Endodermal cell (in vitro differentiated cells): ENCODE measurements around the gene PPME1. TPM values are rescaled to one million over a fixed set of nuclear protein-coding genes. Genes with fewer than 3 reads are reported as not detected.

Experiments used
- DNase-seq: peaks from one replicate; pipeline ENCODE4 v3.0.0-alpha.2; 2017
- H3K27ac ChIP-seq: 2 replicates; pipeline ENCODE4 v1.5.1; 2013; ENCODE audit warnings: mild to moderate bottlenecking, low read depth, low read length, moderate library complexity
- H3K27me3 ChIP-seq: 2 replicates; pipeline ENCODE4 v1.6.1; 2013; ENCODE audit warnings: mild to moderate bottlenecking, low read length, moderate library complexity; ENCODE audit not compliant: insufficient read depth, control insufficient read depth, poor library complexity, severe bottlenecking
- H3K36me3 ChIP-seq: 2 replicates; pipeline ENCODE4 v1.7.0; 2013; ENCODE audit warnings: mild to moderate bottlenecking, low read length, moderate library complexity; ENCODE audit not compliant: control insufficient read depth, insufficient read depth
- H3K4me1 ChIP-seq: one replicate; pipeline ENCODE4 v1.7.0; 2013; ENCODE audit warnings: low read length; ENCODE audit not compliant: control insufficient read depth, insufficient read depth
- H3K4me3 ChIP-seq: 2 replicates; pipeline ENCODE4 v1.5.1; 2013; ENCODE audit warnings: mild to moderate bottlenecking, low read length, moderate library complexity
- H3K9ac ChIP-seq: 2 replicates; pipeline ENCODE4 v1.6.1; 2013; ENCODE audit warnings: mild to moderate bottlenecking, low read length, moderate library complexity; ENCODE audit not compliant: poor library complexity, severe bottlenecking; ENCODE audit errors: extremely low read depth
- H3K9me3 ChIP-seq: 2 replicates; pipeline ENCODE4 v1.6.1; 2013; ENCODE audit warnings: mild to moderate bottlenecking, low read length, moderate library complexity; ENCODE audit not compliant: control insufficient read depth
- H3K27ac Mint-ChIP-seq: 2 replicates; pipeline ENCODE4 v1.8.0; 2020; ENCODE audit warnings: mixed read lengths
- H3K27me3 Mint-ChIP-seq: 2 replicates; pipeline ENCODE4 v1.8.0; 2021; ENCODE audit warnings: mild to moderate bottlenecking, mixed read lengths; ENCODE audit not compliant: insufficient read depth
- H3K36me3 Mint-ChIP-seq: 2 replicates; pipeline ENCODE4 v1.8.0; 2020; ENCODE audit warnings: low read depth, mixed read lengths
- H3K4me1 Mint-ChIP-seq: 2 replicates; pipeline ENCODE4 v1.8.0; 2020; ENCODE audit warnings: mixed read lengths
- H3K4me3 Mint-ChIP-seq: 2 replicates; pipeline ENCODE4 v1.8.0; 2020; ENCODE audit warnings: mild to moderate bottlenecking, moderate library complexity, mixed read lengths
- H3K9me3 Mint-ChIP-seq: 2 replicates; pipeline ENCODE4 v1.8.0; 2020; ENCODE audit warnings: mild to moderate bottlenecking, mixed read lengths
- WGBS, 2 experiments: methylation state at CpG; one replicate each; pipeline versions ENCODE4 v1.1.5 to v1.1.7; 2013; ENCODE audit warnings: missing lambda C conversion rate in 2 of 2, mixed read lengths in 1 of 2; ENCODE audit not compliant: insufficient coverage in 1 of 2, insufficient read length in 1 of 2; 5-methylcytosine and 5-hydroxymethylcytosine counted together
- total RNA-seq, 2 donors: library from RNA; stranded (reverse); fragmentation: NEBNext Ultra II Directional in 1 of 2; extraction: Animal tissue kit (Norgen Biotek cat#: 25700) in 1 of 2; gene quantifications; 2 replicates in 1 of 2; 3 replicates in 1 of 2; pipeline ENCODE4 v1.2.1, GENCODE V29; 2021
- TF ChIP-seq, protein P1 (sequence below): fragments of 200-600 bp; sonication (generic); conservative IDR thresholded peaks from 2 replicates; pipeline ENCODE4 v1.5.0; 2021; ENCODE audit warnings: antibody characterized with exemption, mild to moderate bottlenecking

The PPME1 gene
- total RNA-seq, 2 donors from 2014 or later = 28.8 to 38.3 TPM

GRCh38 chr11:74221816-74222215 is 50.7 kb downstream of the PPME1 start:
- no peak overlapping the region for H3K27ac ChIP-seq
- no peak overlapping the region for H3K4me3 ChIP-seq
- no peak overlapping the region for H3K9ac ChIP-seq
- H3K4me1 ChIP-seq = no peaks in the 10 kb centered on the region
- 86 to 93% methylated on average over 1 of the region's 1 CpG for WGBS, 2 experiments
- no peak overlapping the region for H3K27ac Mint-ChIP-seq
- H3K4me1 Mint-ChIP-seq = peaks cover 3% of the 10 kb centered on the region
- H3K4me3 Mint-ChIP-seq = no peak overlapping the region
- H3K9me3 Mint-ChIP-seq = peaks cover 5% of the 10 kb centered on the region
- TF ChIP-seq, protein P1, sequence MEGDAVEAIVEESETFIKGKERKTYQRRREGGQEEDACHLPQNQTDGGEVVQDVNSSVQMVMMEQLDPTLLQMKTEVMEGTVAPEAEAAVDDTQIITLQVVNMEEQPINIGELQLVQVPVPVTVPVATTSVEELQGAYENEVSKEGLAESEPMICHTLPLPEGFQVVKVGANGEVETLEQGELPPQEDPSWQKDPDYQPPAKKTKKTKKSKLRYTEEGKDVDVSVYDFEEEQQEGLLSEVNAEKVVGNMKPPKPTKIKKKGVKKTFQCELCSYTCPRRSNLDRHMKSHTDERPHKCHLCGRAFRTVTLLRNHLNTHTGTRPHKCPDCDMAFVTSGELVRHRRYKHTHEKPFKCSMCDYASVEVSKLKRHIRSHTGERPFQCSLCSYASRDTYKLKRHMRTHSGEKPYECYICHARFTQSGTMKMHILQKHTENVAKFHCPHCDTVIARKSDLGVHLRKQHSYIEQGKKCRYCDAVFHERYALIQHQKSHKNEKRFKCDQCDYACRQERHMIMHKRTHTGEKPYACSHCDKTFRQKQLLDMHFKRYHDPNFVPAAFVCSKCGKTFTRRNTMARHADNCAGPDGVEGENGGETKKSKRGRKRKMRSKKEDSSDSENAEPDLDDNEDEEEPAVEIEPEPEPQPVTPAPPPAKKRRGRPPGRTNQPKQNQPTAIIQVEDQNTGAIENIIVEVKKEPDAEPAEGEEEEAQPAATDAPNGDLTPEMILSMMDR = no peak
- no peaks in the 10 kb centered on the region for H3K27me3 ChIP-seq
- no peaks in the 10 kb centered on the region for H3K27me3 Mint-ChIP-seq
- no peaks in the 10 kb centered on the region for H3K36me3 ChIP-seq
- DNase-seq = no peak
- no peaks in the 10 kb centered on the region for H3K9me3 ChIP-seq
- peaks cover 10% of the 10 kb centered on the region for H3K36me3 Mint-ChIP-seq

DNA sequence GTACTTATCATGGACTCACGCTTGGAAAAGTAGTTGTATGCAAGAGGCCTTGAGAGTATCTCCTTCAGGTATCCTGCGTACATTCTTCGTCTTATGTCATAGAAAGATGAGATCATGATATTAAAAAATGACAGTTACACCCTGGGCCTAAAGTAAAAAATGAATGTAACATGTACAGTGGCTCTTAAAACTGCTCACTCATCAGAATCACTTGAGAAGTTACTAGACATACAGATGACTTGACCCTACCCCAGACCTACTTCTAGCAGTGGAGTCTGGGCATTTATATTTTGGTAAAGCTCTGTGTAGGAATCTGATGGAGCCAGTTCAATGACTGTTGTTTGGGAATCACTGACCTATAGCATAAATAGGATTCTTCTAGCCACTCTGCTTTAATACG is 54.5 kb downstream of the PPME1 start:
- H3K9ac ChIP-seq = no peak overlapping the region
- H3K9me3 ChIP-seq = no peaks in the 10 kb centered on the region
- peaks cover 7% of the 10 kb centered on the region for H3K36me3 ChIP-seq
- no peak overlapping the region for H3K4me3 Mint-ChIP-seq
- H3K27me3 Mint-ChIP-seq = no peaks in the 10 kb centered on the region
- H3K4me1 ChIP-seq = no peaks in the 10 kb centered on the region
- peaks cover 5% of the 10 kb centered on the region for H3K9me3 Mint-ChIP-seq
- H3K4me1 Mint-ChIP-seq = peaks cover 2% of the 10 kb centered on the region
- no peak overlapping the region for H3K4me3 ChIP-seq
- H3K27me3 ChIP-seq = no peaks in the 10 kb centered on the region
- TF ChIP-seq, protein P1 = no peak
- H3K36me3 Mint-ChIP-seq = peaks cover 17% of the 10 kb centered on the region
- H3K27ac Mint-ChIP-seq = no peak overlapping the region
- WGBS, 2 experiments = 95 to 96% methylated on average over 4 of the region's 4 CpGs
- no peak overlapping the region for H3K27ac ChIP-seq
- no peak for DNase-seq

DNA sequence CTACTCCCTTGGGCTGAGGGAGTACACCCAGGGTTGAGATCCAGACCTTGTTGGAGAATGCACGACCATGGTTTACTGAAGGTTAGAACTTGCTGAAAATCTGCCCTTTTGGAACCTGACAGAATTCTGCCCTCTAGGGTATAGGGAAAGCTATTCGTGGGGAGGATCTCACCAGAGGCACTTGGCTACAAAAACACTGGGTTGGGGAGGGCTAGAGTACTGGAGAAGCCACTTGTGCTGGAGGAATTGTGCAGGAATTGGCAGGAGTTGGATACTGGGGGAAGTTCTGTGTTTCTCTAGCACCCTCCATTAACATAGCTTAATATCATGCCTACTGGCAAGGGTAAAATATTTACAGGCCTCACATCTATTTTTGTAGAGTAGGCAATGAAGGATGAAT is 55.8 kb downstream of the PPME1 start:
- peaks cover 19% of the 10 kb centered on the region for H3K36me3 ChIP-seq
- no peaks in the 10 kb centered on the region for H3K27me3 Mint-ChIP-seq
- WGBS, 2 experiments = 71 to 84% methylated on average over 2 of the region's 2 CpGs

More for the DNA sequence above, 55.8 kb downstream of the PPME1 start:
- no peaks in the 10 kb centered on the region for H3K4me1 ChIP-seq
- H3K9ac ChIP-seq = no peak overlapping the region
- H3K9me3 ChIP-seq = no peaks in the 10 kb centered on the region
- no peaks in the 10 kb centered on the region for H3K27me3 ChIP-seq
- no peak overlapping the region for H3K4me3 ChIP-seq
- no peak overlapping the region for H3K27ac ChIP-seq
- peaks cover 2% of the 10 kb centered on the region for H3K4me1 Mint-ChIP-seq
- peaks cover 21% of the 10 kb centered on the region for H3K36me3 Mint-ChIP-seq
- DNase-seq = peak; percentile 50
- no peak overlapping the region for H3K4me3 Mint-ChIP-seq
- H3K27ac Mint-ChIP-seq = no peak overlapping the region
- TF ChIP-seq, protein P1 = peak; percentile 42
- H3K9me3 Mint-ChIP-seq = peaks cover 5% of the 10 kb centered on the region
